OCI-LY7 (cell line): ENCODE measurements around the gene BAX. TPM values are rescaled to one million over a fixed set of nuclear protein-coding genes. Genes with fewer than 3 reads are reported as not detected.

Experiments
- BruUV-seq: library from RNA; stranded (reverse); fragments of 400-500 nt; replicated peaks from 2 replicates; lab custom pipeline; 2021; lab: Mats Ljungman, UMichigan
- CTCF ChIA-PET: fragments of 300-600 bp; sonication (Branson Sonifier 250); formaldehyde crosslinking; loops from one replicate; lab custom pipeline; 2022; ENCODE audit warnings: antibody characterized with exemption; ENCODE audit not compliant: unreplicated experiment; lab: Charles Lee
- POLR2A ChIA-PET: fragments of 300-600 bp; sonication (Branson Sonifier 250); formaldehyde crosslinking; loops from one replicate; lab custom pipeline; 2022; ENCODE audit warnings: antibody characterized with exemption; lab: Charles Lee
- DNase-seq: peaks from one replicate; pipeline ENCODE4 v3.0.0-alpha.2; 2015; ENCODE audit warnings: low spot score
- H2AFZ ChIP-seq: fragments of 200-600 bp; sonication (generic), shearing (Covaris generic); 2 replicates; pipeline ENCODE4 v1.6.1; 2014; ENCODE audit warnings: mild to moderate bottlenecking, antibody characterized with exemption, low read length, moderate library complexity
- H3K27ac ChIP-seq: fragments of 200-600 bp; sonication (generic); 2 replicates; pipeline ENCODE4 v1.5.1; 2014; ENCODE audit warnings: mixed run types, low read depth, mild to moderate bottlenecking, moderate library complexity, low read length, inconsistent platforms; ENCODE audit not compliant: poor library complexity, severe bottlenecking
- H3K36me3 ChIP-seq: fragments of 200-600 bp; sonication (generic); 2 replicates; pipeline ENCODE4 v1.6.1; 2014; ENCODE audit warnings: mild to moderate bottlenecking, antibody characterized with exemption, low read length, moderate library complexity, mixed read lengths; ENCODE audit not compliant: insufficient read depth
- H3K4me1 ChIP-seq: fragments of 200-600 bp; sonication (generic); 2 replicates; pipeline ENCODE4 v1.5.1; 2014; ENCODE audit warnings: mild to moderate bottlenecking, low read length; ENCODE audit not compliant: insufficient read depth, poor library complexity, severe bottlenecking
- H3K4me2 ChIP-seq: fragments of 200-600 bp; sonication (generic); 2 replicates; pipeline ENCODE4 v1.6.1; 2014; ENCODE audit warnings: mild to moderate bottlenecking, low read length
- H3K4me3 ChIP-seq: fragments of 200-600 bp; sonication (generic); 2 replicates; pipeline ENCODE4 v1.5.1; 2014; ENCODE audit warnings: mild to moderate bottlenecking, low read depth, low read length; ENCODE audit not compliant: poor library complexity, severe bottlenecking
- H3K79me2 ChIP-seq: fragments of 200-600 bp; sonication (generic); 2 replicates; pipeline ENCODE4 v1.6.1; 2016; ENCODE audit warnings: low read depth, mild to moderate bottlenecking, low read length, moderate library complexity, mixed read lengths; ENCODE audit not compliant: insufficient read depth
- H3K9me2 ChIP-seq: fragments of 200-600 bp; sonication (generic); 2 replicates; pipeline ENCODE4 v1.6.1; 2016; ENCODE audit warnings: mild to moderate bottlenecking, low read length, mixed read lengths; ENCODE audit not compliant: insufficient read depth
- H3K9me3 ChIP-seq: fragments of 200-600 bp; sonication (generic); 2 replicates; pipeline ENCODE4 v1.6.1; 2014; ENCODE audit warnings: mild to moderate bottlenecking, mixed run types, low read length, mixed read lengths
- H4K20me1 ChIP-seq: fragments of 200-600 bp; sonication (generic); 2 replicates; pipeline ENCODE4 v1.6.1; 2014; ENCODE audit warnings: mild to moderate bottlenecking, antibody characterized with exemption, low read length, moderate library complexity, mixed read lengths; ENCODE audit not compliant: insufficient read depth
- CTCF ChIP-seq: fragments of 200-600 bp; sonication (generic); conservative IDR thresholded peaks from 2 replicates; pipeline ENCODE4 v1.5.1; 2014; ENCODE audit warnings: mild to moderate bottlenecking, antibody characterized with exemption, low read length, moderate library complexity, mixed read lengths
- EZH2phosphoT487 ChIP-seq: fragments of 200-600 bp; sonication (generic); IDR thresholded peaks from 2 replicates; pipeline ENCODE4 v1.6.1; 2018; ENCODE audit warnings: low read depth, borderline replicate concordance, mild to moderate bottlenecking, mixed run types, antibody characterized with exemption, low read length, moderate library complexity, mixed read lengths
- intact Hi-C: fragments of 100-400 bp; cut with micrococcal nuclease; formaldehyde crosslinking; loops from one replicate; pipeline ENCODE4 v1.10.0; 2022; ENCODE audit not compliant: unreplicated experiment
- total RNA-seq, 2 experiments: library from RNA; depleted of rRNA in 1 of 2; stranded (reverse); fragments of >200 nt in 1 of 2; shearing (Covaris generic) in 1 of 2; gene quantifications; 2 replicates each; pipeline ENCODE4 v1.2.3, GENCODE V29; 2014 to 2022

The BAX gene
- total RNA-seq, 2 experiments from 2014 or later: 83.9 to 95.2 TPM

- ChIA-PET CTCF (interaction anchor here (1.2 kb wide), 1 partner anchor 75 kb away, joined by 5 read pairs; no protein-coding TSS in a partner anchor), POLR2A (interaction anchor here (0.6 kb wide), 1 partner anchor 78 kb away, joined by 10 read pairs; no protein-coding TSS in a partner anchor)
- H2AFZ ChIP-seq: no peak overlapping the region
- no peaks in the 10 kb centered on the region for H4K20me1 ChIP-seq
- BruUV-seq: no TSS peak
- H3K9me3 ChIP-seq: no peaks in the 10 kb centered on the region
- DNase-seq: no peak
- intact Hi-C loops: no loop called here
- peak overlapping the region; percentile 54 for H3K27ac ChIP-seq
- H3K4me1 ChIP-seq: peaks cover 35% of the 10 kb centered on the region
- peaks cover 17% of the 10 kb centered on the region for H3K36me3 ChIP-seq
- peaks cover 14% of the 10 kb centered on the region; the same call in 1 of the 2 replicates for H3K79me2 ChIP-seq
- H3K4me3 ChIP-seq: no peak overlapping the region
- TF ChIP-seq CTCF (no peak), EZH2phosphoT487 (no peak)
- H3K4me2 ChIP-seq: peak overlapping the region; percentile 94
- H3K9me2 ChIP-seq: no peaks in the 10 kb centered on the region
Measured at GRCh38 chr19:48961673-48962028, 7.0 kb downstream of the BAX start.

GRCh38 chr19:48962029-48962848, 7.6 kb downstream of the BAX start:
- Histone ChIP-seq H3K4me3 (peak overlapping the region; percentile 73), H3K4me1 (peaks cover 41% of the 10 kb centered on the region), H3K9me3 (no peaks in the 10 kb centered on the region), H3K4me2 (peak overlapping the region; percentile 94), H3K9me2 (no peaks in the 10 kb centered on the region), H2AFZ (no peak overlapping the region), H3K27ac (peak overlapping the region; percentile 54), H3K79me2 (peaks cover 17% of the 10 kb centered on the region; the same call in 1 of the 2 replicates), H4K20me1 (no peaks in the 10 kb centered on the region), H3K36me3 (peaks cover 23% of the 10 kb centered on the region)
- ChIA-PET CTCF (interaction anchor here (0.5 to 1.2 kb wide), 4 partner anchors 11 to 101 kb away, joined by 4 to 5 read pairs (median 5); partner anchors contain the start of gene RUVBL2), POLR2A (interaction anchor here (0.6 kb wide), 1 partner anchor 69 kb away, joined by 3 read pairs; no protein-coding TSS in a partner anchor)
- BruUV-seq: no TSS peak
- intact Hi-C loops: no loop called here
- TF ChIP-seq CTCF (no peak), EZH2phosphoT487 (no peak)
- peak; percentile 83 for DNase-seq
